ENCODE measurements around the gene ATXN1. TPM values are rescaled to one million over a fixed set of nuclear protein-coding genes. Genes with fewer than 3 reads are reported as not detected.
"Not testable (repeated sequence)": the region's sequence is repeated elsewhere in the genome, so short reads cannot be mapped to it uniquely, and the experiment has no call there.

The ATXN1 gene
- total RNA-seq, 1 donor: 45.3 TPM

- H3K4me3 ChIP-seq (ENCODE audit: low read depth, low read length): no peak overlapping the region
- DNase-seq (ENCODE audit: low read depth): no peak
- TF ChIP-seq CTCF (IDR thresholded peaks at IDR 0.05; ENCODE audit: insufficient read depth, low read depth, low read length): no peak
These were observed 289.4 kb downstream of the ATXN1 start for GRCh38 chr6:16471910-16472297.

GRCh38 chr6:16471222-16471909 lies 289.9 kb downstream of the ATXN1 start:
- no peak for TF ChIP-seq CTCF (IDR thresholded peaks at IDR 0.05; ENCODE audit: insufficient read depth, low read depth, low read length)
- DNase-seq (ENCODE audit: low read depth): peak; percentile 24
- no peak overlapping the region for H3K4me3 ChIP-seq (ENCODE audit: low read depth, low read length)

- no peak for TF ChIP-seq CTCF (IDR thresholded peaks at IDR 0.05; ENCODE audit: insufficient read depth, low read depth, low read length)
- no peak overlapping the region for H3K4me3 ChIP-seq (ENCODE audit: low read depth, low read length)
- peak; percentile 24 for DNase-seq (ENCODE audit: low read depth)
These were observed 290.6 kb downstream of the ATXN1 start for GRCh38 chr6:16470502-16471221.

GRCh38 chr6:16468991-16469615 lies 292.2 kb downstream of the ATXN1 start:
- no peak for TF ChIP-seq CTCF (IDR thresholded peaks at IDR 0.05; ENCODE audit: insufficient read depth, low read depth, low read length)
- no peak for DNase-seq (ENCODE audit: low read depth)
- H3K4me3 ChIP-seq (ENCODE audit: low read depth, low read length): no peak overlapping the region

- DNase-seq (ENCODE audit: low read depth): no peak
- no peak for TF ChIP-seq CTCF (IDR thresholded peaks at IDR 0.05; ENCODE audit: insufficient read depth, low read depth, low read length)
- no peak overlapping the region for H3K4me3 ChIP-seq (ENCODE audit: low read depth, low read length)
These were observed 294.3 kb downstream of the ATXN1 start for GRCh38 chr6:16466800-16467553.

GRCh38 chr6:16464045-16464444 lies 297.2 kb downstream of the ATXN1 start:
- TF ChIP-seq CTCF (IDR thresholded peaks at IDR 0.05; ENCODE audit: insufficient read depth, low read depth, low read length): no peak
- H3K4me3 ChIP-seq (ENCODE audit: low read depth, low read length): no peak overlapping the region
- DNase-seq (ENCODE audit: low read depth): no peak

- not testable (repeated sequence) for H3K4me3 ChIP-seq (ENCODE audit: low read depth, low read length); DNase-seq (ENCODE audit: low read depth)
These were observed 298.0 kb downstream of the ATXN1 start for GRCh38 chr6:16463246-16463645.
